HEK293 (cell line): ENCODE data around the gene TNP2.
"Not testable (repeated sequence)": the region's sequence is repeated elsewhere in the genome, so short reads cannot be mapped to it uniquely, and the experiment has no call there.

Source experiments
- CTCF ChIP-seq: fragments of 450-650 bp; formaldehyde crosslinking; IDR thresholded peaks from 2 replicates; pipeline ENCODE4 v1.5.1; 2016; ENCODE audit warnings: missing biosample characterization, missing genetic modification characterization
- SCRT1 ChIP-seq: fragments of 450-650 bp; formaldehyde crosslinking; IDR thresholded peaks from 2 replicates; pipeline ENCODE4 v1.5.1; 2016; ENCODE audit warnings: missing biosample characterization, missing genetic modification characterization, borderline replicate concordance
- TCF7L2 ChIP-seq: IDR thresholded peaks from 2 replicates; pipeline ENCODE4 v1.6.1; 2011; ENCODE audit warnings: low read depth, mild to moderate bottlenecking, inconsistent platforms, low read length, moderate library complexity, borderline replicate concordance
- YY1 ChIP-seq: fragments of 450-650 bp; formaldehyde crosslinking; IDR thresholded peaks from 2 replicates; pipeline ENCODE4 v1.5.1; 2018; ENCODE audit warnings: missing biosample characterization, missing genetic modification characterization
- ZBTB21 ChIP-seq: fragments of 450-650 bp; formaldehyde crosslinking; IDR thresholded peaks from 2 replicates; pipeline ENCODE4 v1.5.1; 2017; ENCODE audit warnings: missing biosample characterization, missing genetic modification characterization
- ZNF175 ChIP-seq: fragments of 450-650 bp; formaldehyde crosslinking; IDR thresholded peaks from 2 replicates; pipeline ENCODE4 v1.5.1; 2016; ENCODE audit warnings: missing biosample characterization, missing genetic modification characterization
- ZNF560 ChIP-seq: fragments of 450-650 bp; formaldehyde crosslinking; IDR thresholded peaks from 2 replicates; pipeline ENCODE4 v1.5.1; 2017; ENCODE audit warnings: missing biosample characterization, missing genetic modification characterization, borderline replicate concordance
- ZNF571 ChIP-seq: fragments of 450-650 bp; formaldehyde crosslinking; IDR thresholded peaks from 2 replicates; pipeline ENCODE4 v1.5.0; 2017; ENCODE audit warnings: missing biosample characterization, missing genetic modification characterization
- ZNF623 ChIP-seq: fragments of 450-650 bp; formaldehyde crosslinking; IDR thresholded peaks from 2 replicates; pipeline ENCODE4 v1.5.1; 2016; ENCODE audit warnings: missing biosample characterization, missing genetic modification characterization
- ZSCAN16 ChIP-seq: fragments of 450-650 bp; formaldehyde crosslinking; IDR thresholded peaks from 2 replicates; pipeline ENCODE4 v1.5.1; 2016; ENCODE audit warnings: missing biosample characterization, missing genetic modification characterization
- TF ChIP-seq, protein P1 (sequence below): fragments of 450-650 bp; formaldehyde crosslinking; IDR thresholded peaks from 2 replicates; pipeline ENCODE4 v1.5.1; 2016; ENCODE audit warnings: missing biosample characterization, missing genetic modification characterization
- TF ChIP-seq, protein P2 (sequence below): fragments of 450-650 bp; IDR thresholded peaks from 2 replicates; pipeline ENCODE4 v1.5.1; 2018; ENCODE audit warnings: missing biosample characterization, missing genetic modification characterization

GRCh38 chr16:11298950-11299547 lies 29.9 kb upstream of the TNP2 start:
- not testable (repeated sequence) for TF ChIP-seq ZSCAN16; ZBTB21 (tag by site-specific recombination); CTCF; SCRT1 (tag by site-specific recombination); ZNF175; ZNF571; ZNF560; ZNF623 (tag by site-specific recombination); YY1 (tag by site-specific recombination); TCF7L2
- TF ChIP-seq, protein P1, sequence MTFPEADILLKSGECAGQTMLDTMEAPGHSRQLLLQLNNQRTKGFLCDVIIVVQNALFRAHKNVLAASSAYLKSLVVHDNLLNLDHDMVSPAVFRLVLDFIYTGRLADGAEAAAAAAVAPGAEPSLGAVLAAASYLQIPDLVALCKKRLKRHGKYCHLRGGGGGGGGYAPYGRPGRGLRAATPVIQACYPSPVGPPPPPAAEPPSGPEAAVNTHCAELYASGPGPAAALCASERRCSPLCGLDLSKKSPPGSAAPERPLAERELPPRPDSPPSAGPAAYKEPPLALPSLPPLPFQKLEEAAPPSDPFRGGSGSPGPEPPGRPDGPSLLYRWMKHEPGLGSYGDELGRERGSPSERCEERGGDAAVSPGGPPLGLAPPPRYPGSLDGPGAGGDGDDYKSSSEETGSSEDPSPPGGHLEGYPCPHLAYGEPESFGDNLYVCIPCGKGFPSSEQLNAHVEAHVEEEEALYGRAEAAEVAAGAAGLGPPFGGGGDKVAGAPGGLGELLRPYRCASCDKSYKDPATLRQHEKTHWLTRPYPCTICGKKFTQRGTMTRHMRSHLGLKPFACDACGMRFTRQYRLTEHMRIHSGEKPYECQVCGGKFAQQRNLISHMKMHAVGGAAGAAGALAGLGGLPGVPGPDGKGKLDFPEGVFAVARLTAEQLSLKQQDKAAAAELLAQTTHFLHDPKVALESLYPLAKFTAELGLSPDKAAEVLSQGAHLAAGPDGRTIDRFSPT (tag by site-specific recombination): not testable (repeated sequence)
- TF ChIP-seq, protein P2, sequence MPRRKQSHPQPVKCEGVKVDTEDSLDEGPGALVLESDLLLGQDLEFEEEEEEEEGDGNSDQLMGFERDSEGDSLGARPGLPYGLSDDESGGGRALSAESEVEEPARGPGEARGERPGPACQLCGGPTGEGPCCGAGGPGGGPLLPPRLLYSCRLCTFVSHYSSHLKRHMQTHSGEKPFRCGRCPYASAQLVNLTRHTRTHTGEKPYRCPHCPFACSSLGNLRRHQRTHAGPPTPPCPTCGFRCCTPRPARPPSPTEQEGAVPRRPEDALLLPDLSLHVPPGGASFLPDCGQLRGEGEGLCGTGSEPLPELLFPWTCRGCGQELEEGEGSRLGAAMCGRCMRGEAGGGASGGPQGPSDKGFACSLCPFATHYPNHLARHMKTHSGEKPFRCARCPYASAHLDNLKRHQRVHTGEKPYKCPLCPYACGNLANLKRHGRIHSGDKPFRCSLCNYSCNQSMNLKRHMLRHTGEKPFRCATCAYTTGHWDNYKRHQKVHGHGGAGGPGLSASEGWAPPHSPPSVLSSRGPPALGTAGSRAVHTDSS (tag by site-specific recombination): not testable (repeated sequence)
